ENCODE results near the gene WDR74.

GRCh38 chr11:62804310-62805075 lies 34.9 kb downstream of the WDR74 start:
- TF ChIP-seq, protein P1, sequence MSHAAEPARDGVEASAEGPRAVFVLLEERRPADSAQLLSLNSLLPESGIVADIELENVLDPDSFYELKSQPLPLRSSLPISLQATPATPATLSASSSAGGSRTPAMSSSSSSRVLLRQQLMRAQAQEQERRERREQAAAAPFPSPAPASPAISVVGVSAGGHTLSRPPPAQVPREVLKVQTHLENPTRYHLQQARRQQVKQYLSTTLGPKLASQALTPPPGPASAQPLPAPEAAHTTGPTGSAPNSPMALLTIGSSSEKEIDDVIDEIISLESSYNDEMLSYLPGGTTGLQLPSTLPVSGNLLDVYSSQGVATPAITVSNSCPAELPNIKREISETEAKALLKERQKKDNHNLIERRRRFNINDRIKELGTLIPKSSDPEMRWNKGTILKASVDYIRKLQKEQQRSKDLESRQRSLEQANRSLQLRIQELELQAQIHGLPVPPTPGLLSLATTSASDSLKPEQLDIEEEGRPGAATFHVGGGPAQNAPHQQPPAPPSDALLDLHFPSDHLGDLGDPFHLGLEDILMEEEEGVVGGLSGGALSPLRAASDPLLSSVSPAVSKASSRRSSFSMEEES (CRISPR knock-in tag; IDR thresholded peaks at IDR 0.05) = no peak
- TF ChIP-seq SP1 (CRISPR knock-in tag; IDR thresholded peaks at IDR 0.05) = no peak
- TF ChIP-seq MYC (IDR thresholded peaks at IDR 0.05; ENCODE audit: low read depth, low read length) = no peak
- TF ChIP-seq MYC (CRISPR knock-in tag; IDR thresholded peaks at IDR 0.05; ENCODE audit: borderline replicate concordance, low read depth) = no peak
- TF ChIP-seq RNF219 (CRISPR knock-in tag; IDR thresholded peaks at IDR 0.05) = no peak
- TF ChIP-seq CBX8 (IDR thresholded peaks at IDR 0.05; ENCODE audit: borderline replicate concordance, extremely low read depth, low read depth, low read length, poor library complexity, severe bottlenecking) = no peak
- TF ChIP-seq CHAMP1 (IDR thresholded peaks at IDR 0.05) = no peak
- no peak for TF ChIP-seq CBX3 (IDR thresholded peaks at IDR 0.05; ENCODE audit: borderline replicate concordance in 1 of 2, low read length in 2 of 2)
- no peak for TF ChIP-seq PREB (CRISPR knock-in tag; IDR thresholded peaks at IDR 0.05)
- TF ChIP-seq CTCF (IDR thresholded peaks at IDR 0.05 in 2 of 3, conservative IDR thresholded peaks at IDR 0.05 in 1 of 3; ENCODE audit: insufficient read depth in 2 of 3, low read depth in 1 of 3, low read length in 3 of 3) = no peak
- TF ChIP-seq ZNF764 (CRISPR knock-in tag; IDR thresholded peaks at IDR 0.05; ENCODE audit: low read depth) = no peak
- TF ChIP-seq POLR2AphosphoS5 (IDR thresholded peaks at IDR 0.05; ENCODE audit: control insufficient read depth, insufficient read depth, low read depth, low read length) = no peak

Data from K562 (cell line).